Stimulated activated CD4-positive, alpha-beta T cell treated with anti-CD3 and anti-CD28 coated beads, Interleukin-4, amount 100 ng/mL, for 4 hours (primary cell): ENCODE measurements around the gene SNRPA1.

Experiments
- DNase-seq, 2 experiments: peaks; one replicate each; pipeline ENCODE4 v3.0.0-alpha.2; 2020

The SNRPA1 gene

DNA sequence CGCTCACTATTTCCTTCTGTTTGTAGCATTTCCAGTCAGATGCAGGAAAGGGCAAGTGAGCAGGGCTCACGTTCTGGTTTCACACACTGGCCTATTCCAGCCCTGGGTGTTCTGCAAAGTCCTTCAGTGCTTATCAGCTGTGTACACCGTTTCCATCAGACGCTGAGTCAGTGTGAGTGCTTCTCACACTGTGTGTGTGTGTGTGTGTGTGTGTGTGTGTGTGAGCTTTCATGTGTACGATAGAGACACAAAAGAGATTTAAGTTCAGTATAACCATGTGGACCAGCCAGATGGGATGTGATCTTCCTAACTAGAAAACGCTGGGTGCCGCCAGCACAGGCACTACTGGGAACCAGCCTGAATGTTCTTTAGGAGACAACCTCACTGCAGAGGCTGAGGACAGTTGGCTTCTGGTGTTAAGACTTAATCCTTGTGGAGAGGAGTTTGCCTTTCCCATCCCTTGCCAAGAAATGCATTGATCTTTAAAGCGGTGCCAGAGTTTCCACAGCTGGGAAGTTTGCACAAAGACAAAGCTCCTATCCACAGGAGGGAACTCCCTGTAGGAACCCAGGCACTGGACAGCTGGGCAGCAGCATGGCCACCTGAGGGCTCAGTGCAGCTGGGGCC is 39.3 kb downstream of the SNRPA1 start:
- peak in 1 of 2 experiments; percentile 12 for DNase-seq

DNA sequence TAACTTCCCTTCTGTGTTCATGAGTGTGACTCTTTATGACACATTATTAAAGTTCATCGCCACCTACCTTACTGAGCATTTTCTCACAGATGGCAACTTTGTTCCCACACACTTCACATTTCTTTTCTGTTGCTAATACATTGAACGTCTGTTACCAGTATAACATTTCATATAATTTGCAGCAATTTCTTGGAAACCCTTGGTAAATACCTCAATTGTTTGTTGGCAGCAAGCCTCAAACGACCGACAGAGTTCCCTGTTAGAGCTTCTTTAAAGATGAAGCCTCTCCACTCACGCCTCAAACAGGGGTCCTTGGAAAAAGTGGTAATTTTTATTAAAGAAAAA is 40.0 kb downstream of the SNRPA1 start:
- DNase-seq: no peak

DNA sequence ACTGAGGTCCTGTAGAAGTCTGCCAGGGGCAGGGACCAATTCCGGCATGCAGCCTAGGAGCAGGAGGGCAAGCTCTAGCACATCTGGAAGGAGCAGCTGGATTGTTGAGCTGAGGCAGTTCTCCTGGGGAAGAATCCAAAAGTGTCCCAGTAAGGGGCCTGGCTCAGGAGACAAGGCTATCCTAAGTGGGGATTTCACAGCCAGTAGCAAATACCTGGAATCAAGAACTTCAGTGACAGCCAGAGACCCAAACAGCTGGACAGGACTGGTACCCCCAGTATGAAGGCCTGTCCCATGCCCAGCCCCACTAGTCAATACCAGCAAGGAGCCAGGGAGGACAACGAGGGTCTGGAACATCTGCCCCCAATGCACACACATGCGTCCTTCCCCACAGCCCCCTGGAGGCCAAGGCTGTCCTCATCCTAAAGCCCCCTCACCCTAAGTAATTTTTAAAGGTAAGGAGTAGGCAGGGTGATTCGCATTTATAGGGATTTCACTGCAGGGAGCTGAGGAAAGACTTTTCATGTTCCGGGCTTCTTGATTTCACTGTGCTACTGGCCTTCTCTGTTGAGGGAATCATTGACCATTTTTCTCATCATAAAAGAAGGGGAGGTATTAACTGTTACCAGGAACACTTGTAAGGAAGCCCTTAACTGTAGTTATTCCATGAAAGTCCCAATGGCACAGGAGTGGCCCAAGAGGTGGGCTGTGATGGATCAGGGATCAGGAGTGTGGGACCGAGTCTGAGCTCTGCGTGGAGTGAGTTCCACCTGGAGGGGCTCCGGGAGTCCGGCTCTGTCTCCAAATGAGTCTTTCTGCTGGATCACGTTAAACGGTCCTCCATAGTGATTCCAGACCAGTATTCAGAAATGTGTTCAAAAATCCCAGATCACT is 40.6 kb downstream of the SNRPA1 start:
- DNase-seq: no peak

DNA sequence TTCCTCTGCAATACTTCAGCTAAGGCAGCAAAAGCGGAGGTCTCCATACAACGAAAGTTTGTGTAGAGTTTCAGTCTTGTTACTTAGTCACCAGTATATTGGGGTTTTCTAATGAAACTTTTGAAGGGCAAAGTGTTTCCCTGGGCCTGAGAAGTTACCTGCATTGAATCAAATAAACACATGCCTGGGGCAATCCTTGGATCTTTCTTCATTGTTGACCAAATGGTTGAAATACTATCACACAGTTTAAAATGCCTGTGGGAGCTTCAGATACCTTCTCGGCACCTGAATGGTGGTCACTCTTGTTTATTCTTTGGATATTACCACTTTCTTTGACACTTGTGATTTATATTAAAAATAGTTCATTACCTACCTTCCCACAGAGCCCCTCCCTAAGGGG is 42.2 kb downstream of the SNRPA1 start:
- no peak for DNase-seq

DNA sequence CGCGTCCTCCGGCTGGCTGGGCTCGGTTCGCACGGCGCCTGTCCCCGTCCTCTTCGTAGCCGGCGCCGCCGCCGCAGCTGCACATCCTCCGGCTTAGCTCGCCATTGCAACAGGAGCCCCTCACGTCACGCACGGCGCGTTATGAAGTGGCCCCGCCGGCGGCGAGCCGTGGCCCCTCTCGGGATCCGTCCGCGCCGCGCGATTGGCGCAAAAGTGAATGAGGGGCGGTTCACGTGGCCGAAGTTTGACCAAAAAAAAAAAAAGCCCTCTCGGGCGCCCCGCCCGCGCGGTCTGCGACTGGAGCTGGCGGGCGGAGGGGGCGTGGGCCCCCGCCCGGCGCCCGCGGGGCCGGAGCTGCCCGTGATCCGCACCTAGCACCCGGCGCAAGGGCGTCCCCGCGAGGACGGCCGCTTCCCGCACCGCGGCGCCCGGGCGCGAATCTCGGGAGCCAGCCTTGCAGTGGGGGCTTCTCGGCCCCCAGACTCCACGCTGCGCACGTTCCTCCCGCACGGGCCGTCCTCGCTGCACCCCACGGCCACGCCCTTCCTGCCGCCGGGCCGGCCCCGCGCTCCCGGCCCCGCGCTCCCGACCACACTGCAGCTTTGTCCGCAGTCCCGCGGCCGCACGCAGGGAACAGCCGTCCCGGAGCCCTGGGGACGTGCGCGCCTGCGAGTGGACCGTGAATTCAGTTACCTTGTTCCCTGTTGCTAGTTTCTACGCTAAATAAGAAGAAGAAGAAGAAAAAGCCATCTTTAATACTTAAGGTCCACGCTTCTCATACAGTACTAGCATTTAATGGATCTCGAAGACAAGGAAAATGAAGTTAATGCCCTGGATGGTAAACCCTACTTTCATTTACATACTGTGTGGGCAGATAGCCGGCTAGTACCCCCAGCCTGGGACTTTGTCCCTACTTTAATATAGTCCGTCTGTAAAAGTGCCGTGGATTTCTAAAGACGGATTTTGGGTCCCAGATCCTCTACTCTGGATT is 42.9 kb downstream of the SNRPA1 start, which contains the start of gene CHSY1:
TSS of gene CHSY1 (minus strand) at position 219 of the 991 bp plus-strand sequence. CDS start 592 bp downstream, outside the sequence.
- DNase-seq: peak; percentile 82 to 83

DNA sequence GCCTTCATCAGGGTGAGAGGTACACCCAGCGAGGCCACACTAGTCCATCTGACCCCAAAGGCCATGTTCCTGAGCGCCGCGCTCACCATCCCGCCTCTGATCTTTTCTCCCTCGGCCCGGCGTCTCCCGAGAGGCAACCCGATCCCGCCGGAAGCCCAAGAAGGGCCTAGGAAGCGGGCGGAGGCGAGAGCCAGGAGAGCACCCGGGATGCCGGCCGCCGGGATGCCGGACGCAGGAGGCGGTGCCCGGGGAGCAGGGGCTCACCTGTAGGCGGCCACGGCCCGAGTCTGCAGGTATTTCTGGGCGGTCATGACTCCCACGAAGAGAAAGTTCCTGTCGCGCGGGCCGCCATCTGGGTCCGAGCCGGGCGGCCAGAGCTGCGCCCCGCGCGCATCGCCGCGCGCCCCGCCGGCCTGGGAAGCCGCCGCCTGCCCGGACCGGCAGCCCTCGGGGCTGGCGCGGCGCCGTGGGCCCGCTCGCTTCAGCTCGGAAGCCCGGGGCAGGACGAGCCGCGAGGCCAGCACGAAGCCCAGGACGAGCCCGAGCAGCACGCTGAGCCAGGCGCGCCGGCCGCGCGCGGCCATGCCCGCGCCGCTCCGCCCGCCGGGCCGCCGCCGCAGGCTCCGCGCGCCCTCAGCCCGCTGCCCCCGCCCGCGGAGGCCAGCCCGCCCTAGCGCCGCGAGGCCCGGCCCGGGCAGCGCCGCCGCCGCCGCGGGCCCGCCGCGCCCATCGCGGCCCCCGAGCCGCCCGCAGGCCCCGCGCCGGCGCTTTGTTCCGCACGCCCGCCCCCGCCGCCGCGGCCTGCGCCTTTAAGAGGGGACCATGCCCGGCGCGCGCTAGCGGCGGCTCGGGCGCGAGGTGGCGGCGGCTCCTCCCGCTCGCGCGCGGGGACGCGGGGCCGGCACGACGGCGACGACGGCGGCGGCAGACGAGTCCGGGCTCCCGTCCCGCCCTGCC is 43.9 kb downstream of the SNRPA1 start:
- DNase-seq: no peak

DNA sequence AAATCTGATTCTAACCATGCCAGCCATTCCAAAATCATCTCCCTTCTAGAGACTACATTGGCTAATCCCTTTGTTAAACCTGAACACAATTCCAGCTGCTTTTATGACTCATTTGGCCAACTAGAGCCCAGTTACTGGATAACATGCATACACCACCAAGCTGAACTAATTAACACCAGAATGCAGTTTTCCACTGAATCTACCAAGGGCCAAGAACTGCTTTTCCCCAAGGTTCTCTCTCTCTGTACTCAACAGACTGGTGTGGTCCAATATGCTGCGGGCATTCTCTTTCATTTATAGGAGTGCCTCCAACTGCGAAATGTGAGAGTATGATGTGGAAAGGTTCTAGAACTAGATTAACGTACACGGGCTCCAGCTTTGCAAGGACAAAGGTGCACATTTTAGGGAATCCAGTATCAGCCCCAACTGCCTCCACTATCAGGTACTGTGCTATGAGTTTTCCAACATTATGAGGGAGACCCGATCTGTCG is 44.7 kb downstream of the SNRPA1 start:
- no peak for DNase-seq

DNA sequence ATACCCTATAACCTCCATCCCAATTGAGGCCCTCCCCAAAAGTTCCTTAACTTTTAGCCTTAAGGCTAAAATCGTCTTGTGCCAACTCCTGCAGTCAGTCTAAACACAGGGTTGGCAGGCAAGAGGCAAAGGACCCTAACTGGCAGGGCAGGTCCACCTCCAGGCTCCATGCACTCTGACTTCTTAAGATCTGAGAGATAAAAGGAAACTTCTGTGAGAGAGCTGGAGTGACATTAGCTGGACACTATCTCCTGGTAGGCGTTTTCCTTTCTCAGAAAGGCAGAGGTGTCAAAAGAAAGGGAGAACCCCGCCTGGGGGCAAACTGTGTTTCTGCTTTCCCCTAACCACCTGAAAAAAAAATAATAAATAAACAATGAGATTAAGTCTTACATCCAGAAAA is 46.8 kb downstream of the SNRPA1 start:
- DNase-seq: no peak

DNA sequence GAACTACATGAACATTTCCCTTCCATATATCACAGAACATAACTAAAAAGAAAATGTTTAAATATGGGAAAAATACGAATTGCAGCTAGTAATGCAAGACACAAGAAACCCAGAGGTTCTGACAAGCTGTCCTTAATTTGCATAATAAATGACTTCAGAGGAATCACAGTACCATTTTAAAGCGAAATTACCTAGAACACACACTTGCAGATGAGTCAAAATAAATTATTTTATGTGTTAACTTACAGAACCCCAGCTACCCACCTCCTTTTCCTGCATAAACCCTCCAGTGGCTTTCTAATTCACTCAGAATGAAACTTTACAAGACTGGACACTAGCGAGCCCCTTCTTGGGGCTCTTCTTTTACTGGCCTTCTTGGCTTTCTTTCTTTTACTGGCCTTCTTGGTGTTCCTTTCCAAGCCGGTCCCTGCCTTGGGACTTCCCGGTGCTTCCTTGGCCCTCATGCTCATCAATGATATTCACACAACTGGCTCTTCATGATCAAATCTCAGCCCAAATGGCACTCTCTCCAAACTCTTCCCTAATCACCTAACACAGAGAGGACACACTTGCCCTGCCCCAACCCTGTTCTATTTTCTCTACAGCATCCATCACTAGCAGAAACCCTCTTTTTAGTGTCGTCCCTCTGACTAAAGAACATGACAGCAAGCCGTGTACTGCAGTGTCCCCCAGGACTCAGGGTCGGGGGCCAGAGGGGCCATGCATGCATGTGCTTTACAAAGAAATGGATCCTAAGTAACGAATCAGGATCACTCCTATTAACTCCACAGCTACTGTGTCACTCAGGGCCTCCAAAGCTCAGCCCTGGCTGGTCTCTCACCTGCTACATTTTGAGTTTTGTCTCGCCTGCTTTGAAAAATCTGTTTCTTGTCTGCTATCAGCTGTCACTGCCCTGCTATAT is 48.0 kb downstream of the SNRPA1 start:
- DNase-seq: no peak

DNA sequence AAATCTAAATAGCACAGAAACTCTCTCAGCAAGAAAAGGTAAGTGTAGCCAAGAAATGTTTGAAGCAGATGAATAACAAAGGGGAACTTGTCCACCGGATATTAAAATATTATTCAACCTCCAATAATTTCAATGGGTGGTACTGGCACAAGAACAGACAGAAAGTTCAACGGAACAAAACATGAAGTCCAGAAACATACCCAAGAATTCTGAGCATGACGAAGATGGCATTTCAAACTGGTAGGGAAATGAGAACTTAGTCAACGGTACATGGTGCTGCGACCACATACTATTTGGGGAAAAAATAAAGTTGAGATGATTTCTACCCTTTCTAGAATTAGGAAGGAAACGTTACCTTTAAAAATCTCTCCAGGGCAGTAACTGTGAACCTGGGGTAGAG is 48.7 kb downstream of the SNRPA1 start:
- no peak for DNase-seq

DNA sequence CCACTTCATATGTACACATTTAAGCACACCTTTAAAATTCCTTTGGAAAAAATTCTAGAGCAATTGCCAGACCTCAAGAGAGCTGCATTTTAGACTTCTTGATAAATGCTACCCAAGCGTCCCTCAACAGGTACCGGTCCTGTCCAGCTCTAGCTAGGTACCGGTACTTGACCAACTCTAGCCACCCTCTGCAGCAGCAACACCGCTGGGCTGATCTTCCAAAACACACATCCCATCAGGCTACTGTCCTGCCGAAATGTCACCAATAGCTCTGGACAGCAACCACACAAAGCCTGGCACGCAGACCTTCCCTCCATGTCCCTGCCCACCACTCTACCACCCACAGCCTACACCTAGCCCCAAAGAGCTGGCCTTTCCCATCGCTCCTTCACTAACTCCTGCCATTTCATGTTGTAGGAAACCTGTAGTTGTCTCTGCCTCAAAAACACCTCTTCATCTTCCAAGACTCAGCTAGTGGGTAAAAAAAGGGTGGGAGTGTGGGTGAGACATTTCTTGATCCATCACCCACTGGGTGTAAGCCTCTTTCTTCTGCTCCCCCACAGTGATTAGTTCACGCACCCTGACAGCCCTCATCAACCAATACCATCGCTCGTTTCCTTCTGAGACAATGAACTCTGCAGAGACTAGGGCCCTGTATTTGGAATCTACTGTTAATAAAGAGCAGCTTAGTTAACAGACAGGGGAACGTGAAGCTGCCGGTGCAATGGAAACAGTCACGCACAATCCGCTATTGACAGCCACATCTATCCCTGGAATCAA is 50.0 kb downstream of the SNRPA1 start:
- peak in 1 of 2 experiments; percentile 47 for DNase-seq

DNA sequence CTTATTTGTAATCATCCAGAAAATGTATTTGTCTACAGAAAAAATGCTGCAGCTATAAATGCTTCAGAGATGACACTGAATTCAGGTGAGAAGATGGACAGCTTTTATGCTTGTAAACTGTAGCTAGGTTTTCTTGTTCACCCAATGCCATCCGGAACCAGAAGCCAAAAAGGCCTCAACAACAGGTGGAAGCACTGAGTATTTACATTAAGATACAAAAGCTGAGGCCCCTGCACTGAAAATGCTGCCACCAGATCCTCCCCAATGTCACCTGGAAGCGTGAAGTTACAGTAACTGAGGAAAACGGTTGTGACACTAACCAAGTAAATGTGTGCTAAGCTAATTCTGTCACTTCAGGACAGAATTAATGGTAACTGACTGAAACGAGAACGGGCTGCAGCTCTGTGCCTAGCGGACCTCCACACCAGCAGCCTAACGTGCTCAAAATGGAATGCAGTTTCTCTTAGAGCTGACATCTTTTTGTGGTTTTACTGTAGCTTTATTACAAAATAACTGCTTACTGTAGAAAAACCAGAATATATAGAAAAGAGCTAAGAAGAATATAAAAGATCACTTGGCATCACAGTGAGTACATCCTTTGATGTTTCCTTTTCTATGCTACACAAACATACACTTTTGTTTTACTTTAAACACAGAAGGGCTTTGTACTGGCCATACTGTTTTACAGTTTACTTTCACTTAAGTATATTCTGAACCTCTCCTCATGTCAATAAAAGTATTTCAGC is 50.8 kb downstream of the SNRPA1 start:
- DNase-seq: no peak

DNA sequence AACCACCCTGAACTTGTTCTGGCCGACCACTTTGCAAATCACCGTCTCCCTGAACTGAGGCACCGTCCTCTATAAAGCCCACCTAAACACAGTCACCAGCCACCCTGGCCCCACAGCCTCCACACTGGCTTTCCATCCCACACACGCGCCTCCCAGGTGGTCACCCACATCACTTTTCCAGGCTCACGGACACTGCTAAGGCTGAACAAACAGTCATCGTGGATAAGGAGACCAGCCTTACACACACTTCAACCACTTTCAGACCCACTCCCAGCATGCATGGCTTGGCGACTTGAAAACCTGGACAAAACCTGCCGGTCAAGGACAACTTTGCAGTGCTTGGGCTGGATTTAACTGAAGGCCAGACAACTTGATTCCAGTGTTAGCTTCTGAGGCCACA is 51.6 kb downstream of the SNRPA1 start:
- no peak for DNase-seq

DNA sequence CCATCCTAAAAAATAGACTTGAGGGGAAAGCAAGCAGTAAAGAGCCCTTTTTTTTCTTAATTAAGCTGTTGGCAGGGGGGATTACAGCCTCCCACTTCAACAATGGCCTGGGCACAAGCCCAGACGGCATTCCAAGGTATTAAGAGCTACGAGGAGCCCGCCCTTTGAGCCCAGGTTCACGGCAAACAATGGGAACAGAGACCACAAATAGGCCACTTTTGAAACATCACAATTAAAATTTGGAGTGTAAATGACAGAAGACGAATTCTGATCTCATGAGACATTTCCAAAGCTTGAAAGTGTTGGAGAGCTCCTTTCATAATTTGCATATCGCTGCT is 52.1 kb downstream of the SNRPA1 start:
- no peak for DNase-seq

DNA sequence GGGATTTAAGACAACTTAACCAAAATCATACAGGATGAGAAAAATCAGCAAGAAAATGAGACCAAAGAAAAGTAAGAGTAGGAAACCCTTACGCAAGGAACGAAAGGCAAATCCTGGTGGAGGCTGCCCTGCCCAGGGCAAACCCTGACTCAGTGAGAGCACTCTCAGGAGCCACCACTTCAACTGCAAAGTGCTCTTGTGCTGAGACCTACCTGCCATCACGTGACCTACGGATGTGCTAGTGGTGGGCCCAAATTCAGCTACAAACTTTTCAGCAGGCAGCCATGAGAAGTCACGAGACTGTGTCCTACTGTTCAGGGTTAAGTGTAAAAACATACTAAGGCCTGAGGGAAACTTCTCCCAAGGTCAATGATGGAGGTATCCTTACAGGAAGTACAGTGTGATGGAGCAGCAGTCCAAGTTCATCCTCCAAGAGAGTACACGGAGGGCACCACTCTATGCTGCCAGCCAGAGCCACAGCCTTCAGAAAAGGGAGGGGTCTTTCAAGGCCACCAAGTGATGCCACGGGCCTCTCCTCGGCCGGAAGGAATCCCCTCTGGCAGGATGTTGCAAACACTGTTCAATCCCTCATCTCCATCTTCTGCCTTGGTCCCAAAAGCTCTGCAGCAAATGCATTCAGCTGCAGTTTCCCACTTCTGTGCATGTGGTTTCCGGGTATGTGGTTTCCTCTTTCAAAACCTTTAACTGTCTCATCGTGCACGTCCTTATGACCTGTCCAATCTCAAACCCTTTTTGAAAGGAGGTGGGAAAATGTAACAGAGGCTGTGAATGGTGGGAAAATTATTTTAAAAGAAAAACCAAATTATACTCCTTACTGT is 52.7 kb downstream of the SNRPA1 start:
- peak in 1 of 2 experiments; percentile 36 for DNase-seq

DNA sequence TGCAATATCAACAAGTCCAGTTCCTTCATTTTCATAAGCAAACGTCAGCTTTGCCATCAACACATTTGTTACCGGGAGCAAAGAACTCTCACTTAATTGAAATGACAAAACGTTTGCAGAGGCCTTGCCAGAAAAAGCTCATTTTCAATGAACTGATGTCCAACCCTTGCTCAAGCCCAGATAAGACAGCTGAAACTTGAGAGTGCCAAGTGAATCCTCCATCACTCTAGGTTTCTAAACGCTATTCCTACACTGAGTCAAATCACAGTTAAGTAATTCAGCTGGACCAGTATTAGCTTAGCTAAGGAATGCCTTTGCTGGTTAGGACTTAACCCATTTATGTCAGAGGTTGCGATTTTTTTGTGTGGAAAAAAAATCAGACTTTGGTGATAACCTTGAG is 54.7 kb downstream of the SNRPA1 start:
- DNase-seq: no peak

DNA sequence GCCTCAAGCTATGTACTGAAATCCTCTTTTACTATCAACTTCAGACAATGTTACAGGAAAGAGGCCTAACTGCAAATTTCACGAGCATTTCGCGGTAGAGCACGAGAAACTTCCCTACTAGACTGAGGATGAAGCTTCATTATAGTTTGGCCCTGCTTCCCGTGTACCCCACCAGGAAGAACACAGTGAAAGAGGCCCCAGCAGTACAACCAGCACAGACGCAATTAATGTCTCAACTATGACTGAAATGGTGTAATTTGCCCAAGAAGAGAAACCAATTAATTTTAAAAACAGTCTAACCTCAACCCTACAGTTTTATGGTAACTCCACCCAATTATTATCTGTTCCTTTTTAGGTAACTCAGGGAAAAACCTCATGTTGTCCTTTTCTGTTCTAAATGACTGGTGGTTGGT is 55.3 kb downstream of the SNRPA1 start:
- no peak for DNase-seq

DNA sequence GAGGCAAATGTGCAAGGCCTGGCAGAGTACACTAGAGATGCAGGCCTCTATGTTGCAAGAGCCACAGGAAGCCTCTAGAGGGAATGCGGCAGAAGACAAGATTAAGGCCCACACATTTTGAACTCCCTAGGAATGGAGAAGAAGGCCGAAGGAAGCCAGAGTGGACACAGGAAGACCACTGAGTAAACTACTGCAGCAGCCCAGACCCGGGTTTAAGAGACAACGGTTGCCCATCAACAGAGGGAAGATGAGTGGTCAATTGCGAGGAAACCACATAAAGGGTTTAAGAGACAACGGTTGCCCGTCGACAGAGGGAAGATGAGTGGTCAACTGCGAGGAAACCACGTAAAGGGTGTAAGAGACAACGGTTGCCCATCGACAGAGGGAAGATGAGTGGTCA is 57.8 kb downstream of the SNRPA1 start:
- no peak for DNase-seq
